VCaP (cell line): ENCODE data around the gene PYHIN1.

ENCODE experiments used
- H3K27ac ChIP-seq: fragments of 450-650 bp; 2 replicates; pipeline ENCODE4 v1.5.1; 2017
- TF ChIP-seq, protein P1 (sequence below): fragments of 450-650 bp; conservative IDR thresholded peaks from 2 replicates; pipeline ENCODE4 v1.5.1; 2017; ENCODE audit warnings: mild to moderate bottlenecking, moderate library complexity

Gene PYHIN1

GRCh38 chr1:159014003-159014571, 82.7 kb downstream of the PYHIN1 start:
- TF ChIP-seq, protein P1, sequence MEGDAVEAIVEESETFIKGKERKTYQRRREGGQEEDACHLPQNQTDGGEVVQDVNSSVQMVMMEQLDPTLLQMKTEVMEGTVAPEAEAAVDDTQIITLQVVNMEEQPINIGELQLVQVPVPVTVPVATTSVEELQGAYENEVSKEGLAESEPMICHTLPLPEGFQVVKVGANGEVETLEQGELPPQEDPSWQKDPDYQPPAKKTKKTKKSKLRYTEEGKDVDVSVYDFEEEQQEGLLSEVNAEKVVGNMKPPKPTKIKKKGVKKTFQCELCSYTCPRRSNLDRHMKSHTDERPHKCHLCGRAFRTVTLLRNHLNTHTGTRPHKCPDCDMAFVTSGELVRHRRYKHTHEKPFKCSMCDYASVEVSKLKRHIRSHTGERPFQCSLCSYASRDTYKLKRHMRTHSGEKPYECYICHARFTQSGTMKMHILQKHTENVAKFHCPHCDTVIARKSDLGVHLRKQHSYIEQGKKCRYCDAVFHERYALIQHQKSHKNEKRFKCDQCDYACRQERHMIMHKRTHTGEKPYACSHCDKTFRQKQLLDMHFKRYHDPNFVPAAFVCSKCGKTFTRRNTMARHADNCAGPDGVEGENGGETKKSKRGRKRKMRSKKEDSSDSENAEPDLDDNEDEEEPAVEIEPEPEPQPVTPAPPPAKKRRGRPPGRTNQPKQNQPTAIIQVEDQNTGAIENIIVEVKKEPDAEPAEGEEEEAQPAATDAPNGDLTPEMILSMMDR: no peak
- H3K27ac ChIP-seq: no peak overlapping the region

GRCh38 chr1:159014851-159015250, 83.5 kb downstream of the PYHIN1 start:
- TF ChIP-seq, protein P1: no peak
- no peak overlapping the region for H3K27ac ChIP-seq

DNA sequence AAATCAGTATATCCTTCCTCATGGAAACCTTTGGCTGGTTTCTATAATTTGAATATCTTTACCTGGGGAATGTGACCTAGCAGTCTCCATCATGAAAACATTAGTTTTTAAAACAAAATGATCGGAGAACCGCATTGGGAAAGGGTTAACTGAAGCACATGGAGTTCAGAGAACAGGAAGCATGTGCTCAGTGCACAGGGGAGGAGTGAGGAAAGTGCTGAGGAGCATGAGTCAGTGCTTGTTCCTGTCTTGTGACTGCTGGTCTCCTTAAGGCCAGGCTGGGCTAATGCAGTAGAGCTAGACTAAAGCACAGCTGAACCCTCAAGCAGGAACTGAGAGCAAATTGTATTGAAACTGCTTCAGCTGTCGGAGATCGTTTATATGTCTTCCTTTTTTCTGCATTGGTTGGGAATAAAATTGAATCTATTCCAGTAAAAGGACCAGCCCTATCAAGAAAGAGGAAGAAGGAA, 84.1 kb downstream of the PYHIN1 start:
- no peak overlapping the region for H3K27ac ChIP-seq
- TF ChIP-seq, protein P1: no peak

GRCh38 chr1:159023723-159024122, 92.4 kb downstream of the PYHIN1 start:
- H3K27ac ChIP-seq: no peak overlapping the region
- TF ChIP-seq, protein P1: no peak

GRCh38 chr1:159025043-159025442, 93.7 kb downstream of the PYHIN1 start:
- TF ChIP-seq, protein P1: no peak
- H3K27ac ChIP-seq: no peak overlapping the region
